ENCODE data around the gene TCFL5.

DNA sequence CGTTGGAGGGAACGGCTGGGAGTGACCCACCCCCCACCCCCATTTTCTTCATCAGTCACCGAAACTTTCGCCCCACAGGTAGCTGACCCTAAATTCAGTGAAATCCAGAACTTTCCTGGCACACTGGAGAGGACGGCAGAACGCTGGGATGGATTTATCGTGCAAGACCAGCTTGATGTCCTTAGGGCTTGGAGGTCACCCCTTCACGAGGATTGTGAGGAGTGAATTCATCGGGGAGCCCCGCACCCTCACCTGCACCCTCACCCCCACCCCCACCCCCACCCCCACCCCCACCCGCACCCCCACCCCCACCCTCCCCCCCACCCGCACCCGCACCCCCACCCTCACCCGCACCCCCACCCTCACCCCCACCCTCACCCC, 13.3 kb upstream of the TCFL5 start:
- TF ChIP-seq, protein P1, sequence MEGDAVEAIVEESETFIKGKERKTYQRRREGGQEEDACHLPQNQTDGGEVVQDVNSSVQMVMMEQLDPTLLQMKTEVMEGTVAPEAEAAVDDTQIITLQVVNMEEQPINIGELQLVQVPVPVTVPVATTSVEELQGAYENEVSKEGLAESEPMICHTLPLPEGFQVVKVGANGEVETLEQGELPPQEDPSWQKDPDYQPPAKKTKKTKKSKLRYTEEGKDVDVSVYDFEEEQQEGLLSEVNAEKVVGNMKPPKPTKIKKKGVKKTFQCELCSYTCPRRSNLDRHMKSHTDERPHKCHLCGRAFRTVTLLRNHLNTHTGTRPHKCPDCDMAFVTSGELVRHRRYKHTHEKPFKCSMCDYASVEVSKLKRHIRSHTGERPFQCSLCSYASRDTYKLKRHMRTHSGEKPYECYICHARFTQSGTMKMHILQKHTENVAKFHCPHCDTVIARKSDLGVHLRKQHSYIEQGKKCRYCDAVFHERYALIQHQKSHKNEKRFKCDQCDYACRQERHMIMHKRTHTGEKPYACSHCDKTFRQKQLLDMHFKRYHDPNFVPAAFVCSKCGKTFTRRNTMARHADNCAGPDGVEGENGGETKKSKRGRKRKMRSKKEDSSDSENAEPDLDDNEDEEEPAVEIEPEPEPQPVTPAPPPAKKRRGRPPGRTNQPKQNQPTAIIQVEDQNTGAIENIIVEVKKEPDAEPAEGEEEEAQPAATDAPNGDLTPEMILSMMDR (IDR thresholded peaks at IDR 0.05; ENCODE audit: insufficient read depth, low read length, poor library complexity, severe bottlenecking): no peak
- TF ChIP-seq EZH2phosphoT487 (conservative IDR thresholded peaks at IDR 0.05; ENCODE audit: low read length): no peak

All from SU-DHL-6 (cell line).